ENCODE results near the gene CDYL2.

- TF ChIP-seq CTCF (IDR thresholded peaks at IDR 0.05; ENCODE audit: low read depth, low read length, missing input control) (no peak), FOXA1 (IDR thresholded peaks at IDR 0.05) (no peak), MAX (IDR thresholded peaks at IDR 0.05) (no peak)
Measured at GRCh38 chr16:80710918-80711317, 93.5 kb downstream of the CDYL2 start.

Measured in liver (tissue), 2 donors.